Activated T-helper 1 cell treated with anti-CD3 and anti-CD28 coated beads, Interleukin-2, amount 50 U/mL, for 16 hours (primary cell): ENCODE results near the gene PLK3.
"Not testable (repeated sequence)": the region's sequence is repeated elsewhere in the genome, so short reads cannot be mapped to it uniquely, and the experiment has no call there.

ENCODE experiments used
- DNase-seq, 2 donors: peaks; one replicate each; pipeline ENCODE4 v3.0.0-alpha.2; 2020; ENCODE audit warnings: low read depth in 1 of 2, low spot score in 1 of 2

PLK3 gene

GRCh38 chr1:44827197-44828002 lies 27.2 kb downstream of the PLK3 start:
- DNase-seq: no peak

GRCh38 chr1:44828003-44828651 lies 27.9 kb downstream of the PLK3 start:
- DNase-seq: no peak

DNA sequence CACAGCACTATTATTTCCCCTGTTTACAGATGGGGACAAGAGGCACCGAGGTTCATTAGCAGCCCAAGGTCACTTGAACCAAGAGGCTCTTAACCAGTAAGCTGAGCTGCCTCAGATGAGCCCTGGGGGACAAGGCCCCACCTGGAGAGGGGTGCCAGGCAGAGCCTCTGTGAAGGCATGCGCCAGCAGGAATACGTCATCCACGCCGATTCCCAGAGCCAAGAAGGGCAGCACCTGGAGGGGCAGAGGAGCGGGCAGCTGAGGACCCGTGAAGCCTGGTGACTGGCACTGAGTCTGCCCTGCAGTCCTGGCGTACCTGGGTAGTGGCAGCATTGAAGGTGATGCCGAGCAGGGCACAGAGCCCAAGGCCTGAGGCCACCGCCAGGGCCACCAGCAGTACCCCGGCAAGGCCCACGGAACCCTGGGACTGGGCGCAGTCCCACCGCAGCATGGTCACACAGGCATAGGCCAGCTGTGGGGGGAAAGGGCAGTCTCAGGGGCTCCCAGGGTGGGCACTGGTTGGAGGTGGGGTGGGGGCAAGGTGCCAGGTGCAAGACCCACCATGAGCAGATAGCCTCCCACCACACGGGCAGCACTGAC lies 28.8 kb downstream of the PLK3 start:
- DNase-seq: no peak

- DNase-seq: no peak
These were observed 29.6 kb downstream of the PLK3 start for GRCh38 chr1:44829506-44830384.

GRCh38 chr1:44830900-44831304 lies 30.7 kb downstream of the PLK3 start:
- DNase-seq: no peak

GRCh38 chr1:44831516-44831915 lies 31.3 kb downstream of the PLK3 start:
- DNase-seq: no peak

- DNase-seq: no peak
These were observed 32.0 kb downstream of the PLK3 start for GRCh38 chr1:44832056-44832705.

GRCh38 chr1:44834328-44834727 lies 34.2 kb downstream of the PLK3 start:
- no peak for DNase-seq

DNA sequence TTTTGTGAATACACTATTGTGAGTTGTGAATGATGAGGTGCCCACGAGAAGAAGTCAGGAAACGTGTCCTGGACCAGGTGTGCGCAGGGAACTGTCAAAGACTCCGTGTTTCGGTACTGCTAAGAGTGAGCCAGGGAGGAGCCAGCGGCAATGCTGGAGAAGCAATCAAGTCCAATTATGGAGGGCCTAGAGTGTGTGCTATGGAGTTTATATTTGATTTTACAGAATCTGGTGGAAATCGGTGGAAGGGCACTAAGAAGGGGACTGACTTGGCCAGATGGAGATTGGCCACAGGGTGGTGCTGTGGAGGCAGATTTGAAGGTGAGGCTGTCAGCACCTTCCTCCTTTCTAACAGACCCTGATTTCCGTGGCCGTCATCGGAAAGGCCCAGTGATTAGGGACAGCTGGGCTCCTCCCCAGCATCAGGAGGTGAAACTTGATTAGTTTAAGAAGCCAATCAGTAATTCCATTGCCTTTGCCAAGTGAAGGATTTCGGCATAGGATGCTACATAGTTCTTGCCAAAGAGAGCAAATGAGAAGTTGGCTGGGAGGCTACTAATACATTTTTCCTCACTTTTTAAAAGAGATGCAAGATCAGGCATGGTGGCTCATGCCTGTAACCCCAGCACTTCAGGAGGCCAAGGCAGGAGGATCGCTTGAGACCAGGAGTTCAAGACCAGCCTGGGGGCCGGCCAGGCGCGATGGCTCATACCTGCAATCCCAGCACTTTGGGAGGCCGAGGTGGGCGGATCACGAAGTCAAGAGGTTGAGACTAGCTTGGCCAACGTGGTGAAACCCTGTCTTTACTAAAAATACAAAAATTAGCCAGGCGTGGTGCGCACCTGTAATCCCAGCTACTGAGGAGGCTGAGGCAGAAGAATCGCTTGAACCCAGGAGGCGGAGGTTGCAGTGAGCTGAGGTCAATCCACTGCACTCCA lies 35.8 kb downstream of the PLK3 start:
- DNase-seq: peak; percentile 64 to 80

DNA sequence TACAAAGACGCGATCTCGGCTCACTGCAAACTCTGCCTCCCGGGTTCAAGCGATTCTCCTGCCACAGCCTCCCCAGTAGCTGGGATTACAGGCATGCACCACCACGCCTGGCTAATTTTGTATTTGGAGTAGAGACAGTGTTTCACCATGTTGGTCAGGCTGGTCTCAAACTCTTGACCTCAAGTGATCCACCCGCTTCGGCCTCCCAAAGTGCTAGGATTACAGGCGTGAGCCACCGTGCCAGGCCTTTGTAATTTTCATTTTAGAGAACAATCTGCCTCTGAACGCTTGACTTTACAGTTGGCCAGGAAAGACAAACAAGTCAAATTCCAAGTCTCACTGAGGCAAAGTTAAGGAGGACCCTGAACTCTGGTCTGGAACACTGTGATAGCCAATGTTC lies 38.1 kb downstream of the PLK3 start:
- not testable (repeated sequence) for DNase-seq

- DNase-seq: no peak
These were observed 39.4 kb downstream of the PLK3 start for GRCh38 chr1:44839576-44839975.

DNA sequence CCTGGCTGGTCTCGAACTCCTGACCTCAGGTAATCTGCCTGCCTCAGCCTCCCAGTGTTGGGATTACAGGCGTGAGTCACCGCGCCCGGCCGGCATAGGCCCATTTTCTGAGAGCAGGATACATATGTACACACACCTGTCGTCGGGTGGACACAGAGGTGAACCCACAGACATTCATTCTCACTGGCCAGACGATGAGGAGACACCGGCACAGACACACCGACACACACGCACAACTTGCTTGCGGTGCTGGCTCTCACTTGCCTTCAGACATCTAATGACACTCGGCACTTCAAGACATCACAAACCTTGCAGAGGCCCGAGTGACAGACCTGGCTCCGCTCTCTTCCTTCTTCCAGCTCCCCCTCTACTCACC lies 42.3 kb downstream of the PLK3 start:
- no peak for DNase-seq

- DNase-seq: no peak
These were observed 42.9 kb downstream of the PLK3 start, which contains the start of gene PTCH2 for GRCh38 chr1:44842862-44843655. PTCH2 (minus strand) TSS chr1:44843253; CDS start chr1:44842932, 321 bp downstream.

- no peak for DNase-seq
These were observed 46.8 kb downstream of the PLK3 start for GRCh38 chr1:44846985-44847384.

- DNase-seq: no peak
These were observed 47.7 kb downstream of the PLK3 start for GRCh38 chr1:44847845-44848244.

- no peak for DNase-seq
These were observed 48.4 kb downstream of the PLK3 start for GRCh38 chr1:44848456-44849181.

DNA sequence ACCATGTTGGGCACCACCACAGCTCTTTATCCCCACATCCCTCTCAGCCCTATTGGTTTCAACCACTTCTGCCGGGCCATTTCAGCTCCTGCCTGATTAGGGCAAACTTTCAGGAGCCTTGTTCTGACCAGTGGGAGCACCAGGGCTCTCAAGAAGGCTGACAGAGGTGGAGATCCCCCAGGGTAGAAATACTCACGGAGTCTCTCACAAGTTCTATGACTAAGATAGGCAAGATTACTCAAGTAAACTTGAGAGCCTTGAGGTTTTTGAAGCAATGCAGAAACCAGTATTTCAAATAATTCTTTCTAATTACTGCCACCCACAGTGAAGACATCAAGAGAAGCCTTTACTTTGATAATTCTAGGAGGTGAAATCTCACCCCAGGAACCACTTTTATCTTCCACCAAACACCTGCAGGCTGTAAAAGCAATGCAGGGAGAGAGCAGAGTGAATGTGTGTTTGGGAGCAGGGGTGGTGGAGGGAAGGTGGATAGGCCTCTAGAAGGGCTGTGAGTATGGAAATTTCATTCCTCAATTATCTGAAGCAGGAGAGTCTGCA lies 49.5 kb downstream of the PLK3 start:
- no peak for DNase-seq

DNA sequence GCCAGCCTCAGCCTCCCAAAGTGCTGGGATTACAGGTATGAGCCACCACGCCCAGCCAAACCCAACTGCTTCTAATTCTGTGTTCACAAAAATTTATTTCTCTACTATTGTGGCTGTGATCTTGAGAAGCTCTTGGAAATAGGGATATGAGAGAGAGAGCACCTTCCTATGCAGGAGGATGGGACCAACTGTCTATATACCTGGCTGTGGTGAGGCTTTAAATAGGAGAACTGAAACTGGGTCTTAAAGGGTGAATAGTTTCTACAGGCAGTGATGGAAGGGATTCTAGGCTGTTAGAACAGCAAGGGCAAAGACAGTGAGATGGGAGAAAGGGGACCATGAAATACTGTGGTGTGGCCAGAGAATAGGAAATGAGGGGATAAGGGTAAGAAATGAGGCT lies 51.1 kb downstream of the PLK3 start:
- DNase-seq: no peak
